Measurements from ENCODE around the gene PPP1R12B.

Gene PPP1R12B

GRCh38 chr1:202348509-202349205, at the start of gene PPP1R12B:
PPP1R12B (plus strand) TSS chr1:202348699; CDS start chr1:202348852, 153 bp downstream.
- peak within 1 kb of the TSS; percentile 85 for H3K4me3 ChIP-seq (ENCODE audit: low read depth, low read length)

GRCh38 chr1:202302166-202302565, 46.3 kb upstream of the PPP1R12B start:
- no peak overlapping the region for H3K4me3 ChIP-seq (ENCODE audit: low read depth, low read length)

- no peak overlapping the region for H3K4me3 ChIP-seq (ENCODE audit: low read depth, low read length)
These were observed 44.1 kb upstream of the PPP1R12B start for GRCh38 chr1:202304375-202304774.

GRCh38 chr1:202305168-202305567, 43.3 kb upstream of the PPP1R12B start:
- no peak overlapping the region for H3K4me3 ChIP-seq (ENCODE audit: low read depth, low read length)

GRCh38 chr1:202306535-202307345, 41.8 kb upstream of the PPP1R12B start:
- no peak overlapping the region for H3K4me3 ChIP-seq (ENCODE audit: low read depth, low read length)

- no peak overlapping the region for H3K4me3 ChIP-seq (ENCODE audit: low read depth, low read length)
These were observed 38.3 kb upstream of the PPP1R12B start for GRCh38 chr1:202310071-202310725.

GRCh38 chr1:202310746-202311145, 37.8 kb upstream of the PPP1R12B start:
- no peak overlapping the region for H3K4me3 ChIP-seq (ENCODE audit: low read depth, low read length)

- no peak overlapping the region for H3K4me3 ChIP-seq (ENCODE audit: low read depth, low read length)
These were observed 36.4 kb upstream of the PPP1R12B start for GRCh38 chr1:202311875-202312635.

GRCh38 chr1:202315576-202316168, 32.8 kb upstream of the PPP1R12B start:
- H3K4me3 ChIP-seq (ENCODE audit: low read depth, low read length): no peak overlapping the region

- no peak overlapping the region for H3K4me3 ChIP-seq (ENCODE audit: low read depth, low read length)
These were observed 32.3 kb upstream of the PPP1R12B start for GRCh38 chr1:202316186-202316585.

GRCh38 chr1:202317941-202318925, 30.3 kb upstream of the PPP1R12B start:
- H3K4me3 ChIP-seq (ENCODE audit: low read depth, low read length): no peak overlapping the region

GRCh38 chr1:202319381-202320080, 29.0 kb upstream of the PPP1R12B start:
- H3K4me3 ChIP-seq (ENCODE audit: low read depth, low read length): no peak overlapping the region

GRCh38 chr1:202320081-202320405, 28.5 kb upstream of the PPP1R12B start:
- no peak overlapping the region for H3K4me3 ChIP-seq (ENCODE audit: low read depth, low read length)

GRCh38 chr1:202323731-202324130, 24.8 kb upstream of the PPP1R12B start:
- no peak overlapping the region for H3K4me3 ChIP-seq (ENCODE audit: low read depth, low read length)

GRCh38 chr1:202324646-202325045, 23.9 kb upstream of the PPP1R12B start:
- H3K4me3 ChIP-seq (ENCODE audit: low read depth, low read length): no peak overlapping the region

- no peak overlapping the region for H3K4me3 ChIP-seq (ENCODE audit: low read depth, low read length)
These were observed 18.6 kb upstream of the PPP1R12B start for GRCh38 chr1:202329891-202330290.

GRCh38 chr1:202333861-202334260, 14.6 kb upstream of the PPP1R12B start:
- H3K4me3 ChIP-seq (ENCODE audit: low read depth, low read length): no peak overlapping the region

GRCh38 chr1:202343652-202344349, 4.7 kb upstream of the PPP1R12B start:
- no peak overlapping the region for H3K4me3 ChIP-seq (ENCODE audit: low read depth, low read length)
